GM23338 (cell line): Measurements from ENCODE around the gene KRTAP9-2. TPM values are rescaled to one million over a fixed set of nuclear protein-coding genes. Genes with fewer than 3 reads are reported as not detected.
"Not testable (repeated sequence)": the region's sequence is repeated elsewhere in the genome, so short reads cannot be mapped to it uniquely, and the experiment has no call there.

Experiments used
- ATAC-seq: fragments of 200-7000 bp; cut with Tn5 transposase; 3 replicates; pipeline ENCODE4 v1.9.1; 2020
- DNase-seq: peaks from one replicate; pipeline ENCODE4 v3.0.0-alpha.2; 2015; ENCODE audit warnings: low spot score
- H2AFZ ChIP-seq: fragments of 200-600 bp; sonication (generic); 2 replicates; pipeline ENCODE4 v1.8.0; 2016; ENCODE audit warnings: antibody characterized with exemption, mild to moderate bottlenecking, moderate library complexity
- H3F3A ChIP-seq: fragments of 200-600 bp; sonication (generic); replicated peaks from 2 replicates; pipeline ENCODE4 v1.8.0; 2017; ENCODE audit warnings: antibody characterized with exemption, mixed run types, low read depth
- H3K27ac ChIP-seq: fragments of 200-600 bp; sonication (generic); 2 replicates; pipeline ENCODE4 v1.6.1; 2016; ENCODE audit warnings: low read depth
- H3K27me3 ChIP-seq: fragments of 200-600 bp; sonication (generic); 2 replicates; pipeline ENCODE4 v1.8.0; 2016; ENCODE audit warnings: mild to moderate bottlenecking, mixed run types, moderate library complexity; ENCODE audit not compliant: insufficient read depth
- H3K36me3 ChIP-seq: fragments of 200-600 bp; sonication (generic); 2 replicates; pipeline ENCODE4 v1.8.0; 2016; ENCODE audit warnings: mild to moderate bottlenecking; ENCODE audit not compliant: insufficient read depth
- H3K4me1 ChIP-seq: fragments of 200-600 bp; sonication (generic); 2 replicates; pipeline ENCODE4 v1.8.0; 2016; ENCODE audit warnings: mild to moderate bottlenecking, moderate library complexity; ENCODE audit not compliant: insufficient read depth
- H3K4me2 ChIP-seq: fragments of 200-600 bp; sonication (generic); 2 replicates; pipeline ENCODE4 v1.7.1; 2017; ENCODE audit warnings: mixed run types
- H3K4me3 ChIP-seq: fragments of 200-600 bp; sonication (generic); 2 replicates; pipeline ENCODE4 v1.6.1; 2016; ENCODE audit warnings: mixed run types
- H3K79me2 ChIP-seq: fragments of 200-600 bp; sonication (generic); replicated peaks from 2 replicates; pipeline ENCODE4 v1.8.0; 2017; ENCODE audit warnings: mild to moderate bottlenecking; ENCODE audit not compliant: insufficient read depth
- H3K9me2 ChIP-seq: fragments of 200-600 bp; sonication (generic); 2 replicates; pipeline ENCODE4 v1.8.0; 2017; ENCODE audit not compliant: insufficient read depth
- H4K20me1 ChIP-seq: fragments of 200-600 bp; sonication (generic); replicated peaks from 2 replicates; pipeline ENCODE4 v1.8.0; 2017; ENCODE audit warnings: mild to moderate bottlenecking; ENCODE audit not compliant: insufficient read depth
- H3K27ac Mint-ChIP-seq: 2 replicates; pipeline ENCODE4 v1.8.0; 2020; ENCODE audit warnings: inconsistent platforms, mild to moderate bottlenecking, moderate library complexity, mixed read lengths
- H3K27me3 Mint-ChIP-seq: 3 replicates; pipeline ENCODE4 v1.8.0; 2022; ENCODE audit warnings: low read depth, mild to moderate bottlenecking, moderate library complexity, mixed read lengths, inconsistent platforms; ENCODE audit not compliant: insufficient read depth, poor library complexity
- H3K36me3 Mint-ChIP-seq: 3 replicates; pipeline ENCODE4 v1.8.0; 2021; ENCODE audit warnings: low read depth, mild to moderate bottlenecking, inconsistent platforms, moderate library complexity, mixed read lengths
- H3K4me1 Mint-ChIP-seq: 3 replicates; pipeline ENCODE4 v1.8.0; 2020; ENCODE audit warnings: mild to moderate bottlenecking, inconsistent platforms, mixed read lengths
- H3K4me3 Mint-ChIP-seq: 3 replicates; pipeline ENCODE4 v1.8.0; 2021; ENCODE audit warnings: moderate library complexity, mild to moderate bottlenecking, inconsistent platforms, mixed read lengths
- H3K9me3 Mint-ChIP-seq: 3 replicates; pipeline ENCODE4 v1.8.0; 2020; ENCODE audit warnings: moderate library complexity, mild to moderate bottlenecking, inconsistent platforms, mixed read lengths
- CREB1 ChIP-seq: fragments of 250-450 bp; sonication (Bioruptor Pico); IDR thresholded peaks from 2 replicates; pipeline ENCODE4 v1.5.0; 2020; ENCODE audit warnings: low read depth, mild to moderate bottlenecking, moderate library complexity
- EZH2 ChIP-seq: fragments of 200-600 bp; sonication (generic); IDR thresholded peaks from one replicate; pipeline ENCODE4 v1.8.0; 2017; ENCODE audit warnings: antibody characterized with exemption, mild to moderate bottlenecking, low read depth; ENCODE audit not compliant: unreplicated experiment
- EZH2phosphoT487 ChIP-seq: fragments of 200-600 bp; sonication (generic); IDR thresholded peaks from one replicate; pipeline ENCODE4 v1.8.1; 2018; ENCODE audit warnings: antibody characterized with exemption; ENCODE audit not compliant: unreplicated experiment
- JUNB ChIP-seq: IDR thresholded peaks from one replicate; pipeline ENCODE4 v1.6.1; 2016; ENCODE audit warnings: antibody characterized with exemption; ENCODE audit not compliant: unreplicated experiment
- NANOG ChIP-seq: IDR thresholded peaks from 2 replicates; pipeline ENCODE4 v1.6.1; 2016; ENCODE audit warnings: antibody characterized with exemption, borderline replicate concordance
- POLR2AphosphoS5 ChIP-seq: IDR thresholded peaks from 2 replicates; pipeline ENCODE4 v1.6.1; 2016; ENCODE audit warnings: antibody characterized with exemption, low read depth
- STAT1 ChIP-seq: IDR thresholded peaks from one replicate; pipeline ENCODE4 v1.6.1; 2016; ENCODE audit warnings: antibody characterized with exemption; ENCODE audit not compliant: unreplicated experiment
- ZNF114 ChIP-seq: fragments of 250-450 bp; sonication (Bioruptor Pico); IDR thresholded peaks from 2 replicates; pipeline ENCODE4 v1.5.0; 2020; ENCODE audit warnings: mild to moderate bottlenecking, moderate library complexity
- ZNF331 ChIP-seq: fragments of 250-450 bp; sonication (Bioruptor Pico); IDR thresholded peaks from 2 replicates; pipeline ENCODE4 v1.5.0; 2020; ENCODE audit warnings: low read depth, mild to moderate bottlenecking, moderate library complexity
- polyA plus RNA-seq: library from polyadenylated mRNA; unstranded; fragments of >200 nt; fragmentation: Nextera tagmentation; extraction: Ambion mirVana; gene quantifications from 2 replicates; pipeline ENCODE4 v1.2.1, GENCODE V29; 2016
- total RNA-seq: library from RNA; depleted of rRNA; stranded (reverse); fragments of >200 nt; shearing (Covaris generic); gene quantifications from 2 replicates; pipeline ENCODE4 v1.2.3, GENCODE V29; 2014
- TF ChIP-seq, protein P1 (sequence below): IDR thresholded peaks from 2 replicates; pipeline ENCODE4 v1.6.1; 2016; ENCODE audit warnings: antibody characterized with exemption
- TF ChIP-seq, protein P2 (sequence below), 2 experiments: fragments of 200-600 bp in 1 of 2; sonication (generic) in 1 of 2; conservative IDR thresholded peaks; 2 replicates each; pipeline versions ENCODE4 v1.5.1 to v1.6.1; 2016 to 2017; ENCODE audit warnings: antibody characterized with exemption in 2 of 2, low read depth in 2 of 2, mild to moderate bottlenecking in 2 of 2, moderate library complexity in 1 of 2
- TF ChIP-seq, protein P3 (sequence below): fragments of 250-450 bp; sonication (Bioruptor Pico); IDR thresholded peaks from 2 replicates; pipeline ENCODE4 v1.5.0; 2020; ENCODE audit warnings: mild to moderate bottlenecking, moderate library complexity

Gene KRTAP9-2
- total and polyA plus RNA-seq, 2 experiments from 2014 or later: not detected

DNA sequence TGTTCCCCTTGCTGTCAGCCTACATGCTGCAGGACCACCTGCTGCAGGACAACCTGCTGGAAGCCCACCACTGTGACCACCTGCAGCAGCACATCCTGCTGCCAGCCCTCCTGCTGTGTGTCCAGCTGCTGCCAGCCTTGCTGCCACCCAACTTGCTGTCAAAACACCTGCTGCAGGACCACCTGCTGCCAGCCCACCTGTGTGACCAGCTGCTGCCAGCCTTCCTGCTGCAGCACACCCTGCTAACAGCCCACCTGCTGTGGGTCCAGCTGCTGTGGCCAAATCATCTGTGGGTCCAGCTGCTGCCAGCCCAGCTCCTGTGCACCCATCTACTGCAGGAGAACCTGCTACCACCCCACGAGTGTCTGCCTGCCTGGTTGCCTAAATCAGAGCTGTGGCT is 44.9 kb downstream of the KRTAP9-2 start:
- not testable (repeated sequence) for H3K4me3 Mint-ChIP-seq, ATAC-seq, H3K4me3 ChIP-seq, DNase-seq, H3K27ac ChIP-seq, H3K4me1 Mint-ChIP-seq, H3K27me3 Mint-ChIP-seq, H3K36me3 Mint-ChIP-seq, H3F3A ChIP-seq, H3K9me3 Mint-ChIP-seq, H4K20me1 ChIP-seq, H3K4me2 ChIP-seq, H3K27ac Mint-ChIP-seq, H3K9me2 ChIP-seq, H3K27me3 ChIP-seq, H3K36me3 ChIP-seq, H3K4me1 ChIP-seq, H3K79me2 ChIP-seq, H2AFZ ChIP-seq

DNA sequence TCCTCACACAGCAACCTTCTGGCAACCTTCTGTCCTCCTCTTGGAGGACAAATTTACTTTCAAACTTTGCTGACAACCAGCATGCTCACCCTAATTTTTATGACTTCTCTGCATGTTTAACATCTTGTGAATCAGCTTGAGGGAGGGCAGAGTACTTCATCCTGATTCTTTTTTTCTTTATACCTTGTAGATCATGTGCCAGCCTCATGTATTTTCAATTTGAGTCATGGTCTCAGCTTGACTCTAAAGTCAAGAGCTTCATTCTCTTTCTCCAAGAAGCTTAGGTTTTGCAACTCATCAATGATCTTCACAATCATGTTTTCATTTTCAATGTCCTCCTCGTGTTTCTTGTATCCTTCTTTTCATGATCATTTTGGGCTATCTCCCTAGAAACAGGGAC is 45.4 kb downstream of the KRTAP9-2 start:
- H3K27me3 ChIP-seq: no peaks in the 10 kb centered on the region
- ATAC-seq: no peak
- TF ChIP-seq, protein P1, sequence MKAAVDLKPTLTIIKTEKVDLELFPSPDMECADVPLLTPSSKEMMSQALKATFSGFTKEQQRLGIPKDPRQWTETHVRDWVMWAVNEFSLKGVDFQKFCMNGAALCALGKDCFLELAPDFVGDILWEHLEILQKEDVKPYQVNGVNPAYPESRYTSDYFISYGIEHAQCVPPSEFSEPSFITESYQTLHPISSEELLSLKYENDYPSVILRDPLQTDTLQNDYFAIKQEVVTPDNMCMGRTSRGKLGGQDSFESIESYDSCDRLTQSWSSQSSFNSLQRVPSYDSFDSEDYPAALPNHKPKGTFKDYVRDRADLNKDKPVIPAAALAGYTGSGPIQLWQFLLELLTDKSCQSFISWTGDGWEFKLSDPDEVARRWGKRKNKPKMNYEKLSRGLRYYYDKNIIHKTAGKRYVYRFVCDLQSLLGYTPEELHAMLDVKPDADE: no peak
- TF ChIP-seq POLR2AphosphoS5: no peak
- TF ChIP-seq JUNB: no peak
- TF ChIP-seq, protein P2, sequence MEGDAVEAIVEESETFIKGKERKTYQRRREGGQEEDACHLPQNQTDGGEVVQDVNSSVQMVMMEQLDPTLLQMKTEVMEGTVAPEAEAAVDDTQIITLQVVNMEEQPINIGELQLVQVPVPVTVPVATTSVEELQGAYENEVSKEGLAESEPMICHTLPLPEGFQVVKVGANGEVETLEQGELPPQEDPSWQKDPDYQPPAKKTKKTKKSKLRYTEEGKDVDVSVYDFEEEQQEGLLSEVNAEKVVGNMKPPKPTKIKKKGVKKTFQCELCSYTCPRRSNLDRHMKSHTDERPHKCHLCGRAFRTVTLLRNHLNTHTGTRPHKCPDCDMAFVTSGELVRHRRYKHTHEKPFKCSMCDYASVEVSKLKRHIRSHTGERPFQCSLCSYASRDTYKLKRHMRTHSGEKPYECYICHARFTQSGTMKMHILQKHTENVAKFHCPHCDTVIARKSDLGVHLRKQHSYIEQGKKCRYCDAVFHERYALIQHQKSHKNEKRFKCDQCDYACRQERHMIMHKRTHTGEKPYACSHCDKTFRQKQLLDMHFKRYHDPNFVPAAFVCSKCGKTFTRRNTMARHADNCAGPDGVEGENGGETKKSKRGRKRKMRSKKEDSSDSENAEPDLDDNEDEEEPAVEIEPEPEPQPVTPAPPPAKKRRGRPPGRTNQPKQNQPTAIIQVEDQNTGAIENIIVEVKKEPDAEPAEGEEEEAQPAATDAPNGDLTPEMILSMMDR (conservative IDR thresholded peaks at IDR 0.05; ENCODE audit: low read depth in 2 of 2): no peak
- TF ChIP-seq NANOG: no peak
- no peak for TF ChIP-seq ZNF331 (CRISPR knock-in tag)
- no peak for TF ChIP-seq ZNF114 (CRISPR knock-in tag)
- no peak for TF ChIP-seq CREB1 (CRISPR knock-in tag)
- TF ChIP-seq, protein P3, sequence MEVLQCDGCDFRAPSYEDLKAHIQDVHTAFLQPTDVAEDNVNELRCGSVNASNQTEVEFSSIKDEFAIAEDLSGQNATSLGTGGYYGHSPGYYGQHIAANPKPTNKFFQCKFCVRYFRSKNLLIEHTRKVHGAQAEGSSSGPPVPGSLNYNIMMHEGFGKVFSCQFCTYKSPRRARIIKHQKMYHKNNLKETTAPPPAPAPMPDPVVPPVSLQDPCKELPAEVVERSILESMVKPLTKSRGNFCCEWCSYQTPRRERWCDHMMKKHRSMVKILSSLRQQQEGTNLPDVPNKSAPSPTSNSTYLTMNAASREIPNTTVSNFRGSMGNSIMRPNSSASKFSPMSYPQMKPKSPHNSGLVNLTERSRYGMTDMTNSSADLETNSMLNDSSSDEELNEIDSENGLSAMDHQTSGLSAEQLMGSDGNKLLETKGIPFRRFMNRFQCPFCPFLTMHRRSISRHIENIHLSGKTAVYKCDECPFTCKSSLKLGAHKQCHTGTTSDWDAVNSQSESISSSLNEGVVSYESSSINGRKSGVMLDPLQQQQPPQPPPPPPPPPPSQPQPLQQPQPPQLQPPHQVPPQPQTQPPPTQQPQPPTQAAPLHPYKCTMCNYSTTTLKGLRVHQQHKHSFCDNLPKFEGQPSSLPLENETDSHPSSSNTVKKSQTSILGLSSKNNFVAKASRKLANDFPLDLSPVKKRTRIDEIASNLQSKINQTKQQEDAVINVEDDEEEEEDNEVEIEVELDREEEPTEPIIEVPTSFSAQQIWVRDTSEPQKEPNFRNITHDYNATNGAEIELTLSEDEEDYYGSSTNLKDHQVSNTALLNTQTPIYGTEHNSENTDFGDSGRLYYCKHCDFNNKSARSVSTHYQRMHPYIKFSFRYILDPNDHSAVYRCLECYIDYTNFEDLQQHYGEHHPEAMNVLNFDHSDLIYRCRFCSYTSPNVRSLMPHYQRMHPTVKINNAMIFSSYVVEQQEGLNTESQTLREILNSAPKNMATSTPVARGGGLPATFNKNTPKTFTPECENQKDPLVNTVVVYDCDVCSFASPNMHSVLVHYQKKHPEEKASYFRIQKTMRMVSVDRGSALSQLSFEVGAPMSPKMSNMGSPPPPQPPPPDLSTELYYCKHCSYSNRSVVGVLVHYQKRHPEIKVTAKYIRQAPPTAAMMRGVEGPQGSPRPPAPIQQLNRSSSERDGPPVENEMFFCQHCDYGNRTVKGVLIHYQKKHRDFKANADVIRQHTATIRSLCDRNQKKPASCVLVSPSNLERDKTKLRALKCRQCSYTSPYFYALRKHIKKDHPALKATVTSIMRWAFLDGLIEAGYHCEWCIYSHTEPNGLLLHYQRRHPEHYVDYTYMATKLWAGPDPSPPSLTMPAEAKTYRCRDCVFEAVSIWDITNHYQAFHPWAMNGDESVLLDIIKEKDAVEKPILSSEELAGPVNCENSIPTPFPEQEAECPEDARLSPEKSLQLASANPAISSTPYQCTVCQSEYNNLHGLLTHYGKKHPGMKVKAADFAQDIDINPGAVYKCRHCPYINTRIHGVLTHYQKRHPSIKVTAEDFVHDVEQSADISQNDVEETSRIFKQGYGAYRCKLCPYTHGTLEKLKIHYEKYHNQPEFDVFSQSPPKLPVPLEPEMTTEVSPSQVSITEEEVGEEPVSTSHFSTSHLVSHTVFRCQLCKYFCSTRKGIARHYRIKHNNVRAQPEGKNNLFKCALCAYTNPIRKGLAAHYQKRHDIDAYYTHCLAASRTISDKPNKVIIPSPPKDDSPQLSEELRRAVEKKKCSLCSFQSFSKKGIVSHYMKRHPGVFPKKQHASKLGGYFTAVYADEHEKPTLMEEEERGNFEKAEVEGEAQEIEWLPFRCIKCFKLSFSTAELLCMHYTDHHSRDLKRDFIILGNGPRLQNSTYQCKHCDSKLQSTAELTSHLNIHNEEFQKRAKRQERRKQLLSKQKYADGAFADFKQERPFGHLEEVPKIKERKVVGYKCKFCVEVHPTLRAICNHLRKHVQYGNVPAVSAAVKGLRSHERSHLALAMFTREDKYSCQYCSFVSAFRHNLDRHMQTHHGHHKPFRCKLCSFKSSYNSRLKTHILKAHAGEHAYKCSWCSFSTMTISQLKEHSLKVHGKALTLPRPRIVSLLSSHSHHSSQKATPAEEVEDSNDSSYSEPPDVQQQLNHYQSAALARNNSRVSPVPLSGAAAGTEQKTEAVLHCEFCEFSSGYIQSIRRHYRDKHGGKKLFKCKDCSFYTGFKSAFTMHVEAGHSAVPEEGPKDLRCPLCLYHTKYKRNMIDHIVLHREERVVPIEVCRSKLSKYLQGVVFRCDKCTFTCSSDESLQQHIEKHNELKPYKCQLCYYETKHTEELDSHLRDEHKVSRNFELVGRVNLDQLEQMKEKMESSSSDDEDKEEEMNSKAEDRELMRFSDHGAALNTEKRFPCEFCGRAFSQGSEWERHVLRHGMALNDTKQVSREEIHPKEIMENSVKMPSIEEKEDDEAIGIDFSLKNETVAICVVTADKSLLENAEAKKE (CRISPR knock-in tag): no peak
- TF ChIP-seq STAT1: no peak
- no peak for TF ChIP-seq EZH2
- TF ChIP-seq EZH2phosphoT487: no peak

More for the DNA sequence above, 45.4 kb downstream of the KRTAP9-2 start:
- H3K4me2 ChIP-seq: no peak overlapping the region
- no peaks in the 10 kb centered on the region for H3K9me3 Mint-ChIP-seq
- no peak overlapping the region for H3K27ac Mint-ChIP-seq
- H3K4me3 ChIP-seq: no peak overlapping the region
- no peaks in the 10 kb centered on the region for H3K79me2 ChIP-seq
- no peaks in the 10 kb centered on the region for H3K36me3 Mint-ChIP-seq
- no peak overlapping the region for H2AFZ ChIP-seq
- H3K9me2 ChIP-seq: no peaks in the 10 kb centered on the region
- H3F3A ChIP-seq: no peaks in the 10 kb centered on the region
- H3K4me1 ChIP-seq: no peaks in the 10 kb centered on the region
- no peaks in the 10 kb centered on the region for H3K36me3 ChIP-seq
- no peaks in the 10 kb centered on the region for H3K4me1 Mint-ChIP-seq
- peaks cover 2% of the 10 kb centered on the region for H3K27me3 Mint-ChIP-seq
- no peaks in the 10 kb centered on the region for H4K20me1 ChIP-seq
- H3K4me3 Mint-ChIP-seq: no peak overlapping the region
- H3K27ac ChIP-seq: no peak overlapping the region
- no peak for DNase-seq
